MM.1S (cell line): ENCODE data around the gene LMBR1.

Experiments used
- EZH2phosphoT487 ChIP-seq: fragments of 300-600 bp; sonication (generic); IDR thresholded peaks from 2 replicates; pipeline ENCODE4 v1.6.1; 2018; ENCODE audit warnings: antibody characterized with exemption, low read length
- TF ChIP-seq, protein P1 (sequence below): fragments of 300-600 bp; sonication (generic); IDR thresholded peaks from 2 replicates; pipeline ENCODE4 v1.5.1; 2016; ENCODE audit warnings: antibody characterized with exemption, low read length, mixed read lengths

DNA sequence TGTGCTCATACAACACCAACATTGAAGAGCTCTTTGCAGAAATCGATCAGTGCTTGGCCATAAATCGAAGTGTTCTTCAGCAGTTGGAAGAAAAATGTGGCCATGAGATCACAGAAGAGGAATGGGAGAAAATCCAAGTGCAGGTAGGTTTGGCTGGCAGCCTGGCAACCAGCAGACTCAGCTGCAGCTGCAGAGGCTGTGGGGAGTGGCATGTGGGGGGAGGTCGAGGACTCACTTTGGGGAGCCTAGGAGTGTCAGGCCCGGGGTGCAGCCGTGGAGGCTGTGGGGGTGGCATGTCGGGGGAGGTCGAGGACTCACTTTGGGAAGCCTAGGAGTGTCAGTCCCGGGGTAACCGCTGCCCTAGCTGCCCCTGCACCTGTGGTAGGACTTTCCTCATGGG, 217.3 kb downstream of the LMBR1 start:
- TF ChIP-seq, protein P1, sequence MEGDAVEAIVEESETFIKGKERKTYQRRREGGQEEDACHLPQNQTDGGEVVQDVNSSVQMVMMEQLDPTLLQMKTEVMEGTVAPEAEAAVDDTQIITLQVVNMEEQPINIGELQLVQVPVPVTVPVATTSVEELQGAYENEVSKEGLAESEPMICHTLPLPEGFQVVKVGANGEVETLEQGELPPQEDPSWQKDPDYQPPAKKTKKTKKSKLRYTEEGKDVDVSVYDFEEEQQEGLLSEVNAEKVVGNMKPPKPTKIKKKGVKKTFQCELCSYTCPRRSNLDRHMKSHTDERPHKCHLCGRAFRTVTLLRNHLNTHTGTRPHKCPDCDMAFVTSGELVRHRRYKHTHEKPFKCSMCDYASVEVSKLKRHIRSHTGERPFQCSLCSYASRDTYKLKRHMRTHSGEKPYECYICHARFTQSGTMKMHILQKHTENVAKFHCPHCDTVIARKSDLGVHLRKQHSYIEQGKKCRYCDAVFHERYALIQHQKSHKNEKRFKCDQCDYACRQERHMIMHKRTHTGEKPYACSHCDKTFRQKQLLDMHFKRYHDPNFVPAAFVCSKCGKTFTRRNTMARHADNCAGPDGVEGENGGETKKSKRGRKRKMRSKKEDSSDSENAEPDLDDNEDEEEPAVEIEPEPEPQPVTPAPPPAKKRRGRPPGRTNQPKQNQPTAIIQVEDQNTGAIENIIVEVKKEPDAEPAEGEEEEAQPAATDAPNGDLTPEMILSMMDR = no peak
- TF ChIP-seq EZH2phosphoT487 = no peak
